Activated gamma-delta T cell (primary cell): ENCODE data around the gene CRB2.

Experiments
- DNase-seq: peaks from one replicate; lab custom pipeline; 2025; lab: John Stamatoyannopoulos, UW

Gene CRB2

GRCh38 chr9:123402981-123403509 lies 47.0 kb downstream of the CRB2 start:
- no peak for DNase-seq

GRCh38 chr9:123406016-123406415 lies 50.0 kb downstream of the CRB2 start:
- DNase-seq: no peak

- DNase-seq: no peak
Observed at GRCh38 chr9:123406691-123407216, 50.8 kb downstream of the CRB2 start.

- no peak for DNase-seq
Observed at GRCh38 chr9:123407217-123407851, 51.3 kb downstream of the CRB2 start.

- DNase-seq: no peak
Observed at GRCh38 chr9:123408313-123409262, 52.6 kb downstream of the CRB2 start.

GRCh38 chr9:123410281-123410910 lies 54.4 kb downstream of the CRB2 start:
- DNase-seq: no peak

- DNase-seq: no peak
Observed at GRCh38 chr9:123411191-123411590, 55.2 kb downstream of the CRB2 start.

- DNase-seq: no peak
Observed at GRCh38 chr9:123411636-123412035, 55.6 kb downstream of the CRB2 start.

- DNase-seq: no peak
Observed at GRCh38 chr9:123412171-123412820, 56.3 kb downstream of the CRB2 start.

- no peak for DNase-seq
Observed at GRCh38 chr9:123414204-123414603, 58.2 kb downstream of the CRB2 start.

GRCh38 chr9:123414936-123415930 lies 59.2 kb downstream of the CRB2 start:
- no peak for DNase-seq

GRCh38 chr9:123416176-123416575 lies 60.2 kb downstream of the CRB2 start:
- no peak for DNase-seq

GRCh38 chr9:123417289-123418051 lies 61.5 kb downstream of the CRB2 start:
- DNase-seq: no peak

- no peak for DNase-seq
Observed at GRCh38 chr9:123418052-123418430, 62.0 kb downstream of the CRB2 start.

- no peak for DNase-seq
Observed at GRCh38 chr9:123418506-123418905, 62.5 kb downstream of the CRB2 start.

GRCh38 chr9:123419091-123419490 lies 63.1 kb downstream of the CRB2 start:
- DNase-seq: no peak

- no peak for DNase-seq
Observed at GRCh38 chr9:123419721-123420591, 64.0 kb downstream of the CRB2 start.

- DNase-seq: no peak
Observed at GRCh38 chr9:123420592-123421111, 64.7 kb downstream of the CRB2 start.
